ENCODE results near the gene RBM3. TPM values are rescaled to one million over a fixed set of nuclear protein-coding genes. Genes with fewer than 3 reads are reported as not detected.

The RBM3 gene
- total RNA-seq, 6 donors from 2014 or later, result 129 to 486 (median 187) TPM

- DNase-seq (no peak), ATAC-seq (ENCODE audit: low FRiP score in 2 of 2) (no peak)
- H3K36me3 ChIP-seq, result no peaks in the 10 kb centered on the region
- no peak overlapping the region for H3K27ac ChIP-seq
- 83 to 84% methylated on average over 5 of the region's 5 CpGs for WGBS, 2 donors
- no peaks in the 10 kb centered on the region for H3K27me3 ChIP-seq
- no peaks in the 10 kb centered on the region for H3K9me3 ChIP-seq
- peaks cover under 1 to 1% (median 1%) of the 10 kb centered on the region in 4 donors for H3K4me1 ChIP-seq
- H3K4me3 ChIP-seq, result no peak overlapping the region
- no peak for TF ChIP-seq POLR2AphosphoS5 (IDR thresholded peaks at IDR 0.05)
- no peak for TF ChIP-seq CTCF (IDR thresholded peaks at IDR 0.05)
- no peak for TF ChIP-seq POLR2A (IDR thresholded peaks at IDR 0.05)
- no peak for TF ChIP-seq EP300 (IDR thresholded peaks at IDR 0.05)
Measured at GRCh38 chrX:48626401-48627298, 52.4 kb downstream of the RBM3 start.

Small RNA genes within 50 kb of the gene (small RNA-seq; reads per million reads assigned to genes)
- 0 reads per million in 4 donors for gene MRPL32P1

Other genes starting within 250 kb of the RBM3 start
- not detected for gene SSX3, start 217.8 kb upstream of the RBM3 start, total RNA-seq
- not detected for gene SSX4, start 190.9 kb upstream of the RBM3 start, total RNA-seq
- not detected for gene SSX4B, start 162.5 kb upstream of the RBM3 start, total RNA-seq
- 10 to 100 TPM; 10.2 to 32.4 (median 17.9) TPM for gene SLC38A5, start 104.2 kb upstream of the RBM3 start, total RNA-seq
- gene FTSJ1, start 98.3 kb upstream of the RBM3 start, total RNA-seq, result 10 to 100 TPM; 25.2 to 49.1 (median 42.8) TPM
- 10 to 100 TPM in 5 of 6 donors, 1 to 10 TPM in 1; 10.0 to 53.4 (median 14.3) TPM for gene PORCN, start 65.5 kb upstream of the RBM3 start, total RNA-seq
- 100 to 1,000 TPM in 2 of 6 donors, 10 to 100 TPM in 4; 21.0 to 101 (median 74.9) TPM for gene EBP, start 52.7 kb upstream of the RBM3 start, total RNA-seq
- gene TBC1D25, start 34.8 kb upstream of the RBM3 start, total RNA-seq, result 10 to 100 TPM; 15.2 to 26.4 (median 18.8) TPM
- gene WDR13, start 23.0 kb downstream of the RBM3 start, total RNA-seq, result 100 to 1,000 TPM in 5 of 6 donors, 10 to 100 TPM in 1; 71.2 to 185 (median 141) TPM
- gene WAS, start 109.3 kb downstream of the RBM3 start, total RNA-seq, result 10 to 100 TPM; 11.7 to 46.0 (median 33.9) TPM
- 1 to 10 TPM; 1.2 to 7.3 (median 6.0) TPM for gene SUV39H1, start 122.2 kb downstream of the RBM3 start, total RNA-seq
- 1 to 10 TPM in 4 of 6 donors, not detected in 2; 1.1 to 2.1 (median 2.0) TPM for gene GLOD5, start 187.3 kb downstream of the RBM3 start, total RNA-seq
- 1 to 10 TPM in 4 of 6 donors, under 1 TPM in 1, not detected in 1; 0.49 to 3.1 (median 1.6) TPM for gene GATA1, start 212.1 kb downstream of the RBM3 start, total RNA-seq
- gene HDAC6, start 227.6 kb downstream of the RBM3 start, total RNA-seq, result 100 to 1,000 TPM in 2 of 6 donors, 10 to 100 TPM in 4; 59.1 to 171 (median 86.0) TPM